MM.1S (cell line): ENCODE measurements around the gene ADAMTS9.

Experiments
- EZH2 ChIP-seq: fragments of 300-600 bp; sonication (generic); optimal IDR thresholded peaks from 2 replicates; pipeline ENCODE3; 2017; ENCODE audit warnings: low read depth, mild to moderate bottlenecking, antibody characterized with exemption, low read length, mixed read lengths
- TF ChIP-seq, protein P1 (sequence below): fragments of 300-600 bp; sonication (generic); IDR thresholded peaks from 2 replicates; pipeline ENCODE4 v1.5.1; 2016; ENCODE audit warnings: antibody characterized with exemption, low read length, mixed read lengths

- TF ChIP-seq, protein P1, sequence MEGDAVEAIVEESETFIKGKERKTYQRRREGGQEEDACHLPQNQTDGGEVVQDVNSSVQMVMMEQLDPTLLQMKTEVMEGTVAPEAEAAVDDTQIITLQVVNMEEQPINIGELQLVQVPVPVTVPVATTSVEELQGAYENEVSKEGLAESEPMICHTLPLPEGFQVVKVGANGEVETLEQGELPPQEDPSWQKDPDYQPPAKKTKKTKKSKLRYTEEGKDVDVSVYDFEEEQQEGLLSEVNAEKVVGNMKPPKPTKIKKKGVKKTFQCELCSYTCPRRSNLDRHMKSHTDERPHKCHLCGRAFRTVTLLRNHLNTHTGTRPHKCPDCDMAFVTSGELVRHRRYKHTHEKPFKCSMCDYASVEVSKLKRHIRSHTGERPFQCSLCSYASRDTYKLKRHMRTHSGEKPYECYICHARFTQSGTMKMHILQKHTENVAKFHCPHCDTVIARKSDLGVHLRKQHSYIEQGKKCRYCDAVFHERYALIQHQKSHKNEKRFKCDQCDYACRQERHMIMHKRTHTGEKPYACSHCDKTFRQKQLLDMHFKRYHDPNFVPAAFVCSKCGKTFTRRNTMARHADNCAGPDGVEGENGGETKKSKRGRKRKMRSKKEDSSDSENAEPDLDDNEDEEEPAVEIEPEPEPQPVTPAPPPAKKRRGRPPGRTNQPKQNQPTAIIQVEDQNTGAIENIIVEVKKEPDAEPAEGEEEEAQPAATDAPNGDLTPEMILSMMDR, result no peak
- no peak for TF ChIP-seq EZH2
These were observed 115.8 kb downstream of the ADAMTS9 start for GRCh38 chr3:64571982-64572381.
